ENCODE results near the gene NECAB2.

Gene NECAB2

DNA sequence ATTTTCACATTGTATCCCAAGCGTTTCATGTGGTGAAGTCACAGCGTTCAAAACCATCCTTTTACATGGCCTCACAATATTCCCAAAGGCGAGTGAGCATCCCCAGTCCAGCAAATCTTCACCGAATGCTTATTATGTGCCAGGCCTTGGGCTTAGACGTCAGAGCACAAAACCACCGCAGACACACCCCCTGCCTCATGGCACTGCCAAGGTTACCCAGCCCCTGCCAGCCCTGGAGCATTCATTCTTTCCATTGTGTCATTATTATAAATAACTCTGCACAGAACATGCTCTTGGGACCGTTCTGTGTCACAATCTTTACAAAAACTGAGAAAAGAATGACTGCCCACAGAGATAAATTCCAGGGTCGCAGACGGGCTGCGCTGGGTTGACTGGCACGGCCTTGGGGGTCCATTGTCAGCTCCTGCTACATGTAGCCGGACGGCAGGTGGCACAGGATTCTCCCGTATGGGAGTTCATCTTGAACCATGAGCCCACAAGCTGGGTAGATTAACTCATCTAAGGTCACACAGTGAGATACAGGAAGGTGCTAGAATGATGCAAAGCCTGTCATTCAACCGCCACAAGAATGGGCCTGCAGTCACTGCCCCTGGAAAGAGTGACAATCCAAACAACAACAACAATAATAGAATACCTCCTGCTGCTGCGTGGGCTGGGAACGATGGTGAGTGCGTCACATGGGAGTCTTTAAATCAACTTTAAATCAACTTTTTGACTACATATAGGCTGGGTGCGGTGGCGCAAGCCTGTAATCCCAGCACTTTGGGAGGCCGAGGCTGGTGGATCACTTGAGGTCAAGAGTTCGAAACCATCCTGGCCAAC is 4.5 kb upstream of the NECAB2 start:
- POLR2A ChIA-PET = no interaction called here
- H3K4me1 ChIP-seq (ENCODE audit: control extremely low read depth in 1 of 4, control insufficient read depth in 4 of 4, insufficient read depth in 4 of 4, low read length in 3 of 4) = no peaks in the 10 kb centered on the region
- no peak overlapping the region for H3K4me3 ChIP-seq (ENCODE audit: control insufficient read depth in 1 of 7, extremely low read depth in 1 of 7, insufficient read depth in 4 of 7, low read depth in 2 of 7, low read length in 6 of 7)
- H3K27ac ChIP-seq (ENCODE audit: insufficient read depth in 1 of 2, low read depth in 1 of 2, low read length in 2 of 2, poor library complexity in 1 of 2, severe bottlenecking in 2 of 2) = no peak overlapping the region
- no peaks in the 10 kb centered on the region for H3K36me3 ChIP-seq (ENCODE audit: control insufficient read depth in 4 of 4, insufficient read depth in 4 of 4, low read length in 3 of 4)
- CTCF ChIA-PET = interaction anchor here (1.0 to 1.8 kb wide), 4 partner anchors 10 to 104 kb away, joined by 3 to 9 read pairs (median 4); no protein-coding TSS in a partner anchor
- 98% methylated on average over 21 of the region's 22 CpGs for WGBS (ENCODE audit: insufficient coverage)
- no peak for DNase-seq
- no peaks in the 10 kb centered on the region for H3K9me3 ChIP-seq (ENCODE audit: control extremely low read depth in 1 of 5, control insufficient read depth in 4 of 5, insufficient read depth in 2 of 5, low read depth in 1 of 5, low read length in 4 of 5)
- peaks cover 0 to 15% (median 3%) of the 10 kb centered on the region in 5 experiments for H3K27me3 ChIP-seq (replicated peaks in 2 of 5; ENCODE audit: control insufficient read depth in 4 of 5, insufficient read depth in 5 of 5, low read length in 4 of 5)

GRCh38 chr16:83964684-83965443 is 3.2 kb upstream of the NECAB2 start:
- ChIA-PET POLR2A (no interaction called here), CTCF (interaction anchor here (0.9 to 1.8 kb wide), 5 partner anchors 79 to 106 kb away, joined by 3 to 9 read pairs (median 4); no protein-coding TSS in a partner anchor)
- Histone ChIP-seq H3K4me1 (ENCODE audit: control extremely low read depth in 1 of 4, control insufficient read depth in 4 of 4, insufficient read depth in 4 of 4, low read length in 3 of 4) (peaks cover 0 to 4% (median 0%) of the 10 kb centered on the region in 4 experiments), H3K27ac (ENCODE audit: insufficient read depth in 1 of 2, low read depth in 1 of 2, low read length in 2 of 2, poor library complexity in 1 of 2, severe bottlenecking in 2 of 2) (no peak overlapping the region), H3K27me3 (replicated peaks in 2 of 5; ENCODE audit: control insufficient read depth in 4 of 5, insufficient read depth in 5 of 5, low read length in 4 of 5) (peaks cover 0 to 27% (median 6%) of the 10 kb centered on the region in 5 experiments), H3K9me3 (ENCODE audit: control extremely low read depth in 1 of 5, control insufficient read depth in 4 of 5, insufficient read depth in 2 of 5, low read depth in 1 of 5, low read length in 4 of 5) (no peaks in the 10 kb centered on the region), H3K4me3 (ENCODE audit: control insufficient read depth in 1 of 7, extremely low read depth in 1 of 7, insufficient read depth in 4 of 7, low read depth in 2 of 7, low read length in 6 of 7) (no peak overlapping the region), H3K36me3 (ENCODE audit: control insufficient read depth in 4 of 4, insufficient read depth in 4 of 4, low read length in 3 of 4) (no peaks in the 10 kb centered on the region)
- DNase-seq = no peak
- WGBS (ENCODE audit: insufficient coverage) = 95% methylated on average over 24 of the region's 26 CpGs

GRCh38 chr16:83965444-83966152 is 2.4 kb upstream of the NECAB2 start:
- 97% methylated on average over 36 of the region's 36 CpGs for WGBS (ENCODE audit: insufficient coverage)
- ChIA-PET POLR2A (no interaction called here), CTCF (interaction anchor here (1.0 to 1.8 kb wide), 5 partner anchors 79 to 105 kb away, joined by 3 to 9 read pairs (median 3); no protein-coding TSS in a partner anchor)
- no peak overlapping the region for H3K4me3 ChIP-seq (ENCODE audit: control insufficient read depth in 1 of 7, extremely low read depth in 1 of 7, insufficient read depth in 4 of 7, low read depth in 2 of 7, low read length in 6 of 7)
- peaks cover 0 to 34% (median 10%) of the 10 kb centered on the region in 5 experiments for H3K27me3 ChIP-seq (replicated peaks in 2 of 5; ENCODE audit: control insufficient read depth in 4 of 5, insufficient read depth in 5 of 5, low read length in 4 of 5)
- H3K4me1 ChIP-seq (ENCODE audit: control extremely low read depth in 1 of 4, control insufficient read depth in 4 of 4, insufficient read depth in 4 of 4, low read length in 3 of 4) = peaks cover 0 to 4% (median 0%) of the 10 kb centered on the region in 4 experiments
- no peaks in the 10 kb centered on the region for H3K36me3 ChIP-seq (ENCODE audit: control insufficient read depth in 4 of 4, insufficient read depth in 4 of 4, low read length in 3 of 4)
- H3K27ac ChIP-seq (ENCODE audit: insufficient read depth in 1 of 2, low read depth in 1 of 2, low read length in 2 of 2, poor library complexity in 1 of 2, severe bottlenecking in 2 of 2) = no peak overlapping the region
- no peak for DNase-seq
- H3K9me3 ChIP-seq (ENCODE audit: control extremely low read depth in 1 of 5, control insufficient read depth in 4 of 5, insufficient read depth in 2 of 5, low read depth in 1 of 5, low read length in 4 of 5) = no peaks in the 10 kb centered on the region

DNA sequence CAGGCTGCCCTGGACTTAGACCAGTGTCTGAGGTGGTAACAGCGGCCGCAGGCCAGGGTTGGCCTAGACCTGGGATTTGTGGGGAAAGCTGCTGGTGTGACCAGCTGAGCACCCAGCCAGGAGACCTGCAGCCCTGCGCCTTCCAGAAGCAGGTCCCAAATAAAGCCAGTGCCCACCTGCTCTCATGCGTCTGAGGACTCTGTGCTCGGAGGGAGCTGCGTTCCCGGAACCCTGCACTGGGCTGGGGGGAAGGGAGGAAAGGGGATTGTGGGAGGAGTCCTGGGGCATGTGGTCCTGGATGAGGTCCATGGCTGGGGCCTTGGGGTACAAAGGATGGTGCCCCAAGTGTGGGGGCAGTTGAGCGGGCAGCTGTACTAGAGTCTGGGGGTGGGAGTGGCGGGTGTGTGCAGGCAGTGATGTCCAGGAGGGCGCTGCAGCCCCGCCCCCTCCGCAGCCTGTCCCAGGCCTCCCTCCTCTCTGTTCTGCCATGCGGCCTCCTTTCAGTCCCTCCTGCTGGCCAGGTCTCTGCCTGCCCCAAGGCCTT is 1.8 kb upstream of the NECAB2 start:
- Histone ChIP-seq H3K4me1 (ENCODE audit: control extremely low read depth in 1 of 4, control insufficient read depth in 4 of 4, insufficient read depth in 4 of 4, low read length in 3 of 4) (peaks cover 0 to 4% (median 0%) of the 10 kb centered on the region in 4 experiments), H3K9me3 (ENCODE audit: control extremely low read depth in 1 of 5, control insufficient read depth in 4 of 5, insufficient read depth in 2 of 5, low read depth in 1 of 5, low read length in 4 of 5) (no peaks in the 10 kb centered on the region), H3K27ac (ENCODE audit: insufficient read depth in 1 of 2, low read depth in 1 of 2, low read length in 2 of 2, poor library complexity in 1 of 2, severe bottlenecking in 2 of 2) (no peak overlapping the region), H3K36me3 (ENCODE audit: control insufficient read depth in 4 of 4, insufficient read depth in 4 of 4, low read length in 3 of 4) (no peaks in the 10 kb centered on the region), H3K4me3 (ENCODE audit: control insufficient read depth in 1 of 7, extremely low read depth in 1 of 7, insufficient read depth in 4 of 7, low read depth in 2 of 7, low read length in 6 of 7) (no peak overlapping the region), H3K27me3 (replicated peaks in 2 of 5; ENCODE audit: control insufficient read depth in 4 of 5, insufficient read depth in 5 of 5, low read length in 4 of 5) (peaks cover 0 to 40% (median 10%) of the 10 kb centered on the region in 5 experiments)
- 100% methylated on average over 6 of the region's 13 CpGs for WGBS (ENCODE audit: insufficient coverage)
- ChIA-PET POLR2A (no interaction called here), CTCF (interaction anchor here (1.0 kb wide), 1 partner anchor 104 kb away, joined by 3 read pairs; no protein-coding TSS in a partner anchor)
- DNase-seq = no peak

- Histone ChIP-seq H3K9me3 (ENCODE audit: control extremely low read depth in 1 of 5, control insufficient read depth in 4 of 5, insufficient read depth in 2 of 5, low read depth in 1 of 5, low read length in 4 of 5) (no peaks in the 10 kb centered on the region), H3K4me3 (ENCODE audit: control insufficient read depth in 1 of 7, extremely low read depth in 1 of 7, insufficient read depth in 4 of 7, low read depth in 2 of 7, low read length in 6 of 7) (no peak overlapping the region), H3K36me3 (ENCODE audit: control insufficient read depth in 4 of 4, insufficient read depth in 4 of 4, low read length in 3 of 4) (no peaks in the 10 kb centered on the region), H3K4me1 (ENCODE audit: control extremely low read depth in 1 of 4, control insufficient read depth in 4 of 4, insufficient read depth in 4 of 4, low read length in 3 of 4) (peaks cover 0 to 4% (median 0%) of the 10 kb centered on the region in 4 experiments), H3K27me3 (replicated peaks in 2 of 5; ENCODE audit: control insufficient read depth in 4 of 5, insufficient read depth in 5 of 5, low read length in 4 of 5) (peaks cover 0 to 49% (median 15%) of the 10 kb centered on the region in 5 experiments), H3K27ac (ENCODE audit: insufficient read depth in 1 of 2, low read depth in 1 of 2, low read length in 2 of 2, poor library complexity in 1 of 2, severe bottlenecking in 2 of 2) (no peak overlapping the region)
- ChIA-PET POLR2A (no interaction called here), CTCF (interaction anchor here (0.7 kb wide), 1 partner anchor 87 kb away, joined by 4 read pairs; no protein-coding TSS in a partner anchor)
- WGBS (ENCODE audit: insufficient coverage) = 100% methylated on average over 1 of the region's 2 CpGs
- DNase-seq = no peak
Measured at GRCh38 chr16:83967091-83967490, 953 bp upstream of the NECAB2 start.

DNA sequence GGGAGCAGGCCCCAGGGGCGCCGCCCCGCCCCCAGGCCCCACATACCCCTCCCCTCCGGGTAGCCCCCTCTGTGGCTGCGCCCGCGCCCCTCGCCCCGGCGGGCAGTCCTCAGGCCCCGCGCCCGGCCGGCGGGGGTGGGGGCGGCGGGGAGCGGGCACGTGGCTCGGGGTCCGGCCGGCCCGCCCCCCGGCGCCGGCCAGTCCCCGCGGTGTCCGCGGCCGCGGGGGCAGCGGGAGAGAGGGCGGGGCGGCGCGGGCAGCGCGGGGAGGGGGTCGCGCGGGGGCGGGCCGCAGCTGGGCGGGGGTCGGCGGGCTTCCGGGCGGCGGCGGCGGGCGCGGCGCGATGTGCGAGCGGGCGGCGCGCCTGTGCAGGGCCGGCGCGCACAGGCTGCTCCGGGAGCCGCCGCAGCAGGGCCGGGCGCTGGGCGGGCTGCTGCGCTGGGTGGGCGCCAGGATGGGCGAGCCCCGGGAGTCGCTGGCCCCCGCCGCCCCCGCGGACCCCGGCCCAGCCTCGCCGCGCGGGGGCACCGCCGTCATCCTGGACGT is 335 bp downstream of the NECAB2 start:
- ChIA-PET CTCF (no interaction called here), POLR2A (no interaction called here)
- Histone ChIP-seq H3K4me1 (ENCODE audit: control extremely low read depth in 1 of 4, control insufficient read depth in 4 of 4, insufficient read depth in 4 of 4, low read length in 3 of 4) (peaks cover 0 to 4% (median 0%) of the 10 kb centered on the region in 4 experiments), H3K27me3 (replicated peaks in 2 of 5; ENCODE audit: control insufficient read depth in 4 of 5, insufficient read depth in 5 of 5, low read length in 4 of 5) (peaks cover 0 to 62% (median 18%) of the 10 kb centered on the region in 5 experiments), H3K27ac (ENCODE audit: insufficient read depth in 1 of 2, low read depth in 1 of 2, low read length in 2 of 2, poor library complexity in 1 of 2, severe bottlenecking in 2 of 2) (no peak overlapping the region), H3K9me3 (ENCODE audit: control extremely low read depth in 1 of 5, control insufficient read depth in 4 of 5, insufficient read depth in 2 of 5, low read depth in 1 of 5, low read length in 4 of 5) (no peaks in the 10 kb centered on the region), H3K4me3 (ENCODE audit: control insufficient read depth in 1 of 7, extremely low read depth in 1 of 7, insufficient read depth in 4 of 7, low read depth in 2 of 7, low read length in 6 of 7) (no peak overlapping the region), H3K36me3 (ENCODE audit: control insufficient read depth in 4 of 4, insufficient read depth in 4 of 4, low read length in 3 of 4) (no peaks in the 10 kb centered on the region)
- no peak for DNase-seq
- WGBS (ENCODE audit: insufficient coverage) = 3% methylated on average over 43 of the region's 87 CpGs
